ENCODE results near the gene TAP2. TPM values are rescaled to one million over a fixed set of nuclear protein-coding genes. Genes with fewer than 3 reads are reported as not detected.

The TAP2 gene
- total and polyA plus RNA-seq, 2 experiments from 2014 or later: 4.9 to 102 TPM

DNA sequence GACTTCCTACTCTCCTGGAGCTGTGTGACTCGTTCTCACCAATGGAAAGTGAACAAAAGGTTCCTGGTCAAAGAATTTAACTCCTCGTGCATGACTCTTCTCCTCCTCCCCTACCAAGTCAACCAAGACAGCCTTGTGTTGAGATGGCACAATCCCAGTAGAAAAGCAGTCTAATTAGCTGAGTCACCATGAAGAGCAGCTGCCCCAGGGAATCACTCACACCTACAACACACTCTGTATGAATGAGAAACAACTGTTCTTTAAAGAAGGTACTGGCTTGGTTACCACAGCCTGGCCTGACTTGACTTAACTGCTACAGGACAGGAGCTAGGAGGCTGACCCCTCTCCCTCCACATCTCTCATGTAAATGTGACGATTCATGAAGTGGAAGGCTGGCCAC, 18.8 kb downstream of the TAP2 start (continued):
- TF ChIP-seq, protein P1, sequence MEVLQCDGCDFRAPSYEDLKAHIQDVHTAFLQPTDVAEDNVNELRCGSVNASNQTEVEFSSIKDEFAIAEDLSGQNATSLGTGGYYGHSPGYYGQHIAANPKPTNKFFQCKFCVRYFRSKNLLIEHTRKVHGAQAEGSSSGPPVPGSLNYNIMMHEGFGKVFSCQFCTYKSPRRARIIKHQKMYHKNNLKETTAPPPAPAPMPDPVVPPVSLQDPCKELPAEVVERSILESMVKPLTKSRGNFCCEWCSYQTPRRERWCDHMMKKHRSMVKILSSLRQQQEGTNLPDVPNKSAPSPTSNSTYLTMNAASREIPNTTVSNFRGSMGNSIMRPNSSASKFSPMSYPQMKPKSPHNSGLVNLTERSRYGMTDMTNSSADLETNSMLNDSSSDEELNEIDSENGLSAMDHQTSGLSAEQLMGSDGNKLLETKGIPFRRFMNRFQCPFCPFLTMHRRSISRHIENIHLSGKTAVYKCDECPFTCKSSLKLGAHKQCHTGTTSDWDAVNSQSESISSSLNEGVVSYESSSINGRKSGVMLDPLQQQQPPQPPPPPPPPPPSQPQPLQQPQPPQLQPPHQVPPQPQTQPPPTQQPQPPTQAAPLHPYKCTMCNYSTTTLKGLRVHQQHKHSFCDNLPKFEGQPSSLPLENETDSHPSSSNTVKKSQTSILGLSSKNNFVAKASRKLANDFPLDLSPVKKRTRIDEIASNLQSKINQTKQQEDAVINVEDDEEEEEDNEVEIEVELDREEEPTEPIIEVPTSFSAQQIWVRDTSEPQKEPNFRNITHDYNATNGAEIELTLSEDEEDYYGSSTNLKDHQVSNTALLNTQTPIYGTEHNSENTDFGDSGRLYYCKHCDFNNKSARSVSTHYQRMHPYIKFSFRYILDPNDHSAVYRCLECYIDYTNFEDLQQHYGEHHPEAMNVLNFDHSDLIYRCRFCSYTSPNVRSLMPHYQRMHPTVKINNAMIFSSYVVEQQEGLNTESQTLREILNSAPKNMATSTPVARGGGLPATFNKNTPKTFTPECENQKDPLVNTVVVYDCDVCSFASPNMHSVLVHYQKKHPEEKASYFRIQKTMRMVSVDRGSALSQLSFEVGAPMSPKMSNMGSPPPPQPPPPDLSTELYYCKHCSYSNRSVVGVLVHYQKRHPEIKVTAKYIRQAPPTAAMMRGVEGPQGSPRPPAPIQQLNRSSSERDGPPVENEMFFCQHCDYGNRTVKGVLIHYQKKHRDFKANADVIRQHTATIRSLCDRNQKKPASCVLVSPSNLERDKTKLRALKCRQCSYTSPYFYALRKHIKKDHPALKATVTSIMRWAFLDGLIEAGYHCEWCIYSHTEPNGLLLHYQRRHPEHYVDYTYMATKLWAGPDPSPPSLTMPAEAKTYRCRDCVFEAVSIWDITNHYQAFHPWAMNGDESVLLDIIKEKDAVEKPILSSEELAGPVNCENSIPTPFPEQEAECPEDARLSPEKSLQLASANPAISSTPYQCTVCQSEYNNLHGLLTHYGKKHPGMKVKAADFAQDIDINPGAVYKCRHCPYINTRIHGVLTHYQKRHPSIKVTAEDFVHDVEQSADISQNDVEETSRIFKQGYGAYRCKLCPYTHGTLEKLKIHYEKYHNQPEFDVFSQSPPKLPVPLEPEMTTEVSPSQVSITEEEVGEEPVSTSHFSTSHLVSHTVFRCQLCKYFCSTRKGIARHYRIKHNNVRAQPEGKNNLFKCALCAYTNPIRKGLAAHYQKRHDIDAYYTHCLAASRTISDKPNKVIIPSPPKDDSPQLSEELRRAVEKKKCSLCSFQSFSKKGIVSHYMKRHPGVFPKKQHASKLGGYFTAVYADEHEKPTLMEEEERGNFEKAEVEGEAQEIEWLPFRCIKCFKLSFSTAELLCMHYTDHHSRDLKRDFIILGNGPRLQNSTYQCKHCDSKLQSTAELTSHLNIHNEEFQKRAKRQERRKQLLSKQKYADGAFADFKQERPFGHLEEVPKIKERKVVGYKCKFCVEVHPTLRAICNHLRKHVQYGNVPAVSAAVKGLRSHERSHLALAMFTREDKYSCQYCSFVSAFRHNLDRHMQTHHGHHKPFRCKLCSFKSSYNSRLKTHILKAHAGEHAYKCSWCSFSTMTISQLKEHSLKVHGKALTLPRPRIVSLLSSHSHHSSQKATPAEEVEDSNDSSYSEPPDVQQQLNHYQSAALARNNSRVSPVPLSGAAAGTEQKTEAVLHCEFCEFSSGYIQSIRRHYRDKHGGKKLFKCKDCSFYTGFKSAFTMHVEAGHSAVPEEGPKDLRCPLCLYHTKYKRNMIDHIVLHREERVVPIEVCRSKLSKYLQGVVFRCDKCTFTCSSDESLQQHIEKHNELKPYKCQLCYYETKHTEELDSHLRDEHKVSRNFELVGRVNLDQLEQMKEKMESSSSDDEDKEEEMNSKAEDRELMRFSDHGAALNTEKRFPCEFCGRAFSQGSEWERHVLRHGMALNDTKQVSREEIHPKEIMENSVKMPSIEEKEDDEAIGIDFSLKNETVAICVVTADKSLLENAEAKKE (CRISPR knock-in tag; IDR thresholded peaks at IDR 0.05): no peak
- TF ChIP-seq JUNB (IDR thresholded peaks at IDR 0.05; ENCODE audit: unreplicated experiment) (no peak), NANOG (IDR thresholded peaks at IDR 0.05; ENCODE audit: borderline replicate concordance) (no peak), CREB1 (CRISPR knock-in tag; IDR thresholded peaks at IDR 0.05; ENCODE audit: low read depth) (no peak), CTCF (conservative IDR thresholded peaks at IDR 0.05; ENCODE audit: low read depth in 2 of 2) (no peak), STAT1 (IDR thresholded peaks at IDR 0.05; ENCODE audit: unreplicated experiment) (no peak)

GRCh38 chr6:32818867-32819266, 19.7 kb downstream of the TAP2 start:
- Histone ChIP-seq H3K27ac (ENCODE audit: low read depth) (no peak overlapping the region), H3K36me3 (ENCODE audit: insufficient read depth) (no peaks in the 10 kb centered on the region)
- TF ChIP-seq NANOG (IDR thresholded peaks at IDR 0.05; ENCODE audit: borderline replicate concordance) (no peak), ZNF114 (CRISPR knock-in tag; IDR thresholded peaks at IDR 0.05) (no peak), EZH2phosphoT487 (IDR thresholded peaks at IDR 0.05; ENCODE audit: unreplicated experiment) (no peak), STAT1 (IDR thresholded peaks at IDR 0.05; ENCODE audit: unreplicated experiment) (no peak), CREB1 (CRISPR knock-in tag; IDR thresholded peaks at IDR 0.05; ENCODE audit: low read depth) (no peak)
- TF ChIP-seq, protein P1 (CRISPR knock-in tag; IDR thresholded peaks at IDR 0.05): no peak

More at GRCh38 chr6:32818867-32819266, 19.7 kb downstream of the TAP2 start:
- Histone ChIP-seq H3K79me2 (replicated peaks; ENCODE audit: insufficient read depth) (no peaks in the 10 kb centered on the region), H2AFZ (no peak overlapping the region), H3K4me1 (ENCODE audit: insufficient read depth) (no peaks in the 10 kb centered on the region), H3K4me2 (no peak overlapping the region), H4K20me1 (replicated peaks; ENCODE audit: insufficient read depth) (no peaks in the 10 kb centered on the region), H3F3A (replicated peaks; ENCODE audit: low read depth) (no peaks in the 10 kb centered on the region), H3K4me3 (no peak overlapping the region), H3K27me3 (ENCODE audit: insufficient read depth) (no peaks in the 10 kb centered on the region), H3K9me2 (ENCODE audit: insufficient read depth) (peaks cover 7% of the 10 kb centered on the region)
- H3K27ac Mint-ChIP-seq: no peak overlapping the region
- no peaks in the 10 kb centered on the region for H3K9me3 Mint-ChIP-seq
- no peak for ATAC-seq
- no peaks in the 10 kb centered on the region for H3K27me3 Mint-ChIP-seq (ENCODE audit: insufficient read depth, low read depth, poor library complexity)
- no peaks in the 10 kb centered on the region for H3K4me1 Mint-ChIP-seq
- H3K4me3 Mint-ChIP-seq: no peak overlapping the region
- no peaks in the 10 kb centered on the region for H3K36me3 Mint-ChIP-seq (ENCODE audit: low read depth)
- DNase-seq (ENCODE audit: low spot score): no peak

Measured in GM23338 (cell line).